ENCODE results near the gene N4BP2L2. TPM values are rescaled to one million over a fixed set of nuclear protein-coding genes. Genes with fewer than 3 reads are reported as not detected.

N4BP2L2 gene
- total and polyA plus RNA-seq, 2 of the 13 experiments (the other 11 are each of a cell fraction or from before 2014, with no cell fraction given), result 58.9 to 81.2 TPM

Small RNA genes lying within 50 kb of the gene (small RNA-seq; reads per million reads assigned to genes)
- gene RF00190 (ENCODE audit: insufficient read depth in 2 of 3, insufficient read length in 3 of 3, low read depth in 2 of 3, low replicate concordance in 1 of 3), result 0 reads per million in 3 experiments

Other genes with a start within 250 kb of the N4BP2L2 start
- 0.09 TPM in 1 of 2 replicates, not detected in the other for gene ZAR1L, start 223.4 kb downstream of the N4BP2L2 start, total RNA-seq (2016; rRNA removed; fragmentation: Illumina TruSeq; extraction: Trizol)
- gene ZAR1L, start 223.4 kb downstream of the N4BP2L2 start, polyA plus RNA-seq (2011; rRNA removed), result 0.05 TPM in 1 of 2 replicates, not detected in the other
- gene BRCA2, start 223.3 kb downstream of the N4BP2L2 start, total RNA-seq (2016; rRNA removed; fragmentation: Illumina TruSeq; extraction: Trizol), result 24.6 and 28.3 TPM in 2 replicates
- gene BRCA2, start 223.3 kb downstream of the N4BP2L2 start, polyA plus RNA-seq (2011; rRNA removed), result 1.8 and 3.1 TPM in 2 replicates
- gene N4BP2L1, start 110.7 kb downstream of the N4BP2L2 start, total RNA-seq (2016; rRNA removed; fragmentation: Illumina TruSeq; extraction: Trizol), result 11.8 and 13.2 TPM in 2 replicates
- gene N4BP2L1, start 110.7 kb downstream of the N4BP2L2 start, polyA plus RNA-seq (2011; rRNA removed), result 30.4 and 34.5 TPM in 2 replicates
- gene PDS5B, start 47.7 kb upstream of the N4BP2L2 start, total RNA-seq (2016; rRNA removed; fragmentation: Illumina TruSeq; extraction: Trizol), result 24.6 and 53.7 TPM in 2 replicates
- 4.7 and 5.8 TPM in 2 replicates for gene PDS5B, start 47.7 kb upstream of the N4BP2L2 start, polyA plus RNA-seq (2011; rRNA removed)